Right cardiac atrium (tissue), 5 donors: Measurements from ENCODE around the gene CTBP2. TPM values are rescaled to one million over a fixed set of nuclear protein-coding genes. Genes with fewer than 3 reads are reported as not detected.

Source experiments
- ATAC-seq, 2 donors: fragments of 200-7000 bp; cut with Tn5 transposase; one replicate each; pipeline versions ENCODE4 v1.8.0 to v1.9.1; 2020; ENCODE audit warnings: moderate library complexity in 2 of 2, mild to moderate bottlenecking in 1 of 2
- DNase-seq, 3 donors: peaks; one replicate each; pipeline ENCODE4 v3.0.0-alpha.2; 2020
- H3K27ac ChIP-seq: one replicate; pipeline ENCODE4 v1.5.1; 2013; ENCODE audit warnings: mild to moderate bottlenecking, low read length, control low read depth, moderate library complexity
- H3K27me3 ChIP-seq: one replicate; pipeline ENCODE4 v1.6.1; 2013; ENCODE audit not compliant: control insufficient read depth, insufficient read depth
- H3K4me1 ChIP-seq: one replicate; pipeline ENCODE4 v1.6.1; 2013; ENCODE audit warnings: low read length; ENCODE audit not compliant: control insufficient read depth, insufficient read depth
- H3K4me3 ChIP-seq: one replicate; pipeline ENCODE4 v1.5.1; 2013; ENCODE audit warnings: low read length, control low read depth
- H3K9me3 ChIP-seq: one replicate; pipeline ENCODE4 v1.6.1; 2013; ENCODE audit warnings: low read length; ENCODE audit not compliant: control insufficient read depth
- WGBS: extraction: QIAGEN DNeasy Blood & Tissue Kit; methylation state at CpG from one replicate; pipeline ENCODE4 v1.1.7; 2013; 5-methylcytosine and 5-hydroxymethylcytosine counted together
- intact Hi-C, 4 donors: fragments of 100-400 bp; cut with DNase I; formaldehyde crosslinking; loops; one replicate each; pipeline versions ENCODE4 v1.11.0 to v1.14.0; 2022 to 2023
- polyA plus RNA-seq: library from polyadenylated mRNA; stranded (reverse); fragments of 200-250 nt; gene quantifications from one replicate; pipeline ENCODE4 v1.2.3, GENCODE V29; 2013
- total RNA-seq, 4 donors: library from RNA; stranded (reverse); fragmentation: NEBNext Ultra II Directional; extraction: Animal tissue kit (Norgen Biotek cat#: 25700); gene quantifications; one replicate each; pipeline ENCODE4 v1.2.1, GENCODE V29; 2021
- donor health status: healthy with polysubstance abuse.
- donor health status: DM: no; HTN: yes; CAD: no.
- donor health status: DM: no; HTN: no; CAD: no.
- donor health status: DM: no; HTN: yes; CAD: no; lungs with severe emphysema.
- donor health status: DM: yes; HTN: yes; CAD: no.

Gene CTBP2
- total and polyA plus RNA-seq, 5 donors, result 16.6 to 38.7 (median 37.6) TPM

DNA sequence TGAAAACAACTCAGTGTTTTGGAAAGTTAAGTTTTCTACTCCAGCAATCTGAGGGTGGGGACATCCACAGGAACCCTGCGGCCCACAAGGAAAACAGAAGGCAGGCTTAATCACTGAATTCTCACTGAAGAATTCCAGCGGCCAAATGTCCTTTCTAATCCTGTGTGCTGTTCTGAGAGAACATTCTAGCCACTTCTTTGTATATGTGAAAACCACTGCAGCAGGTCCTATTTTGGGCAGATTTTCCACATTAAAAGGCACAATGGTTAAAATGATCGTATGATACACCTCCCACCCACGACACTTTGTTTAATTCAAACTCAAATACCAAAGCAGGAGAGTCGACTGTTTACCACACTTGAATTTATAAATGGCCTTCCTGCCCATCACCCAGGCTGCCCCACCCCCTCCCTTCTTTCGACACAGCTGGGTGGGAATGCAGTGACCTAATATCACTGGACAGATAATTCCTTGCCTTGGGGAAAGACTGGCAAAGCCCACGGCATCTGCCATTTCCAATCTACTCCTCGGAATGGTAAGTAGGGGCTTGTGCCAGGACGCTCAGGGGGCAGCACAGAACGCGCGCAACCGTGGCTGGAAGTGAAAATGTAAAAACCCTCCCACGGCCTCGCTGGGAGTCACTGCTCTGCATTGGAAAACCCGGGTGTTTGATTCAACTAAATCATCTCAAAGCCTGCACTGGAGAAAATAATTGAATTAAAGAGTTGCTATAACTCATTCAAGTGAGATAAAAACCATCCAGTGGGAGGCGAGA lies 67.0 kb downstream of the CTBP2 start:
- H3K4me3 ChIP-seq, result no peak overlapping the region
- peaks cover 38% of the 10 kb centered on the region for H3K4me1 ChIP-seq
- H3K9me3 ChIP-seq, result no peaks in the 10 kb centered on the region
- no peaks in the 10 kb centered on the region for H3K27me3 ChIP-seq
- DNase-seq (peak; percentile 73 to 86 (median 82)), ATAC-seq (peak; percentile 71 to 82)
- 24% methylated on average over 17 of the region's 17 CpGs for WGBS
- peak overlapping the region; percentile 24 for H3K27ac ChIP-seq
- intact Hi-C loops, result no loop called here

DNA sequence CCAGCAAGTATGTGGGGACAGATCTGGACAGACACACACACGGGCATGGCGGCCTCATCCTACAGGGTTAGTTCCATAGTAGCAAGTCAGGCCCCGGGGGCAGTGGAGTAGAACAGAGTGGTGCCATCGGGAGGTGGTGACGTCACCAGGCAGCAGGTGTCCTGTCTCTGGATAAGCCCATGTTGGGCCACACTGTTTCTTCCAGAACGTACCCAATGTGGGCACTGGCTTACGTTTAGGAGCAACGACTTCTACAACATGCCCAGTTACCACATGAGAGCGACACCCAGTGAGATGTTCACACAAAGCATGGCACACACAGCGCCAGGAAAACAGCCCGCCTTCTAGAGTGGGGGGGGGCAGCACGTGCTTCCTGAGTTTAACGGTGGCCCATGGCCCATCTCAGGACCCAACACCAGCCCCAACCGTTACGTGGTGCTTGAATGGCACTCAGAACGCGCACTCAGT lies 67.8 kb downstream of the CTBP2 start:
- Histone ChIP-seq H3K4me3 (no peak overlapping the region), H3K4me1 (peaks cover 41% of the 10 kb centered on the region), H3K27ac (peak overlapping the region; percentile 1), H3K9me3 (no peaks in the 10 kb centered on the region), H3K27me3 (no peaks in the 10 kb centered on the region)
- ATAC-seq, result peak in 1 of 2 donors; percentile 3
- intact Hi-C loops, result no loop called here
- DNase-seq, result peak in 1 of 3 donors; percentile 39
- 91% methylated on average over 17 of the region's 17 CpGs for WGBS

DNA sequence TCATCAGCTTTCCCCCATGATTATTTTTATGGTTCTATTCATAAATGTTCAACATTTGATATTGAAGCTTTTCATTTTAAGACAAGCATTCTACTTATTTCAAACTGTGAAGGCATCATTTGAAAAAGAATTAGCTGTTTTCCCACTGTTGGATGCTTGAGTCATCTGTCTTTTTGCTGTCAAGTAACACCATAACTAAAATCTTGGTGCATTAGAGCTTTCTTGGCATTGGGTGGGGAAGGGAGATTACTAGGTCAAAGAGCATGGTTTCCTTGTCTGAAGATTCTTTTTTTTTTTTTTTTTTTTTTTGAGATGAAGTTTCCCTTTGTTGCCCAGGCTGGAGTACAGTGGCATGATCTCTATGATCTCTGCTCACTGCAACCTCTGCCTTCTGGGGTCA lies 68.5 kb downstream of the CTBP2 start:
- intact Hi-C loops, result no loop called here
- Histone ChIP-seq H3K9me3 (no peaks in the 10 kb centered on the region), H3K4me3 (no peak overlapping the region), H3K27me3 (no peaks in the 10 kb centered on the region), H3K27ac (no peak overlapping the region), H3K4me1 (peaks cover 42% of the 10 kb centered on the region)
- DNase-seq, result no peak
- no peak for ATAC-seq

DNA sequence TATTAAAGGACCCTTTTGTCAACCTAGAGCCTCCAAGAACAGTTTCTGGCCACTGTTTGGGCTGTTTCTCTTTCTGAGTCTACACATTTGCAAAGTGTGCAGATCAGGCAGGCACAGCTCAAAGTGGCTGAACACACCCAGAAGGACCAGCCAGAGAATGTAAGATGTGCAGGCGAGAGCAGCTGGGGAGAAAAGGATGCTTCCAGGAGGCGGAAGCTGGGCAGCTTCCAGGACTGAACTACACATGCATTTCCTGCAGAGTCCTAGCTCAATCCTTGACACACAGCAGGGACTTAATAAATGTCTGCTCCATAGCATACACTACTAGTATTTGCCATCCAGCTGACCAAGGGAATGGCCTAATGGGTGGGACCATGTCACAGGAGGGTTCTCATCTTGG lies 70.9 kb downstream of the CTBP2 start:
- no peaks in the 10 kb centered on the region for H3K9me3 ChIP-seq
- intact Hi-C loops, result loop anchor here in 2 of 4 donors (10.0 kb wide), 2 partner anchors 55 to 65 kb away; no protein-coding TSS in a partner anchor
- no peaks in the 10 kb centered on the region for H3K27me3 ChIP-seq
- ATAC-seq, result no peak
- no peak overlapping the region for H3K4me3 ChIP-seq
- 56% methylated on average over 2 of the region's 2 CpGs for WGBS
- H3K27ac ChIP-seq, result no peak overlapping the region
- peaks cover 46% of the 10 kb centered on the region for H3K4me1 ChIP-seq
- peak in 1 of 3 donors; percentile 15 for DNase-seq

DNA sequence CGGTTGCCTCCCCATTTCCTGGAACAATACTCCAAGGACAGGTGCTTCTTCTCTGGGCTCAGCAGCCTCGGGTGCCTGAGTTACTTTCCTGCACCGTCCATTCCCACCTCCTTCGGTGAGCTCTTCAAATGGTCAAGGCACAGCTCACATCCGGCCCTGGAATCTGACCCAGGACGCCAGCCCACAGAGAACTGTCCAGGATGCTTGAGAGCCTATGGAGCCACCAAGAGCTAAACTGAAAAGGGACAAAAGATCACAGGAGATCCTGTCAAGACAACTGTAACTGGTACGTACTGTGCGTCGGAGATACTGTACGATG lies 72.5 kb downstream of the CTBP2 start:
- ATAC-seq (no peak), DNase-seq (peak in 1 of 3 donors; percentile 9)
- WGBS, result 82% methylated on average over 10 of the region's 10 CpGs
- intact Hi-C loops, result loop anchor here in 2 of 4 donors (10.0 kb wide), 2 partner anchors 57 to 67 kb away; no protein-coding TSS in a partner anchor
- Histone ChIP-seq H3K4me1 (peaks cover 37% of the 10 kb centered on the region), H3K27me3 (no peaks in the 10 kb centered on the region), H3K4me3 (no peak overlapping the region), H3K9me3 (no peaks in the 10 kb centered on the region), H3K27ac (no peak overlapping the region)

DNA sequence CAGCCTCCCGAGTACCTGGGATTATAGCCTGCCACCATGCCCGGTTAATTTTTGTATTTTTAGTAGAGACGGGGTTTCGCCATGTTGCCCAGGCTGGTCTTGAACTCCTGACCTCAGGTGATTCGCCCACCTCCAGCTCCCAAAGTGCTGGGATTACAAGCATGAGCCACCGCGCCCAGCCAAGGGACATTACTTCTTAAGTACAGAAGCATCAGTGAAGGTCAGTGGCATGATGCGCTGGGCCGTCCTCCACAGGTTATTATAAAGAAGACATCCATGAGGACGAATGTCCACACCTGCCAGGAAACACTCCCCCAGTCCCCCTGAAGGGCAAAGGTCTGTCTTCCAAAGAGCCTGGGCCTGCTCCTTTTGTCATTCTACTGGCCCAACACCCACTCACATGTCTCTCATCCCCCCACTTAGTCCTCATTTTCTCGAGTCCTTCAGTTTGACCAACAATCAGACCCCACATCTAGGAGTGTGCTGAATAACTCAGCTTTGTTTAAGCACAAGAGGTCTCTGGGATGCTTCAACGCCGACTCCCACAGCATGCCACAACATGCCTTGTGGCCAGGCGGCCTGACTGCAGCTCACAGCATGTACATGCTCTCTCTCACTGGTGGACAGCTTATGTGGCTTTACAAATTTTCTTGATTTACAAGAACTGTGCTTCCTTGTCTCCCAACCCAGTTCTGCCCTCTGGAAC lies 73.0 kb downstream of the CTBP2 start:
- ATAC-seq, result no peak
- Histone ChIP-seq H3K27ac (no peak overlapping the region), H3K4me1 (peaks cover 32% of the 10 kb centered on the region), H3K9me3 (no peaks in the 10 kb centered on the region), H3K4me3 (no peak overlapping the region), H3K27me3 (no peaks in the 10 kb centered on the region)
- intact Hi-C loops, result loop anchor here in 2 of 4 donors (10.0 kb wide), 2 partner anchors 57 to 67 kb away; no protein-coding TSS in a partner anchor
- WGBS, result 94% methylated on average over 14 of the region's 14 CpGs
- peak in 1 of 3 donors; percentile 16 for DNase-seq

DNA sequence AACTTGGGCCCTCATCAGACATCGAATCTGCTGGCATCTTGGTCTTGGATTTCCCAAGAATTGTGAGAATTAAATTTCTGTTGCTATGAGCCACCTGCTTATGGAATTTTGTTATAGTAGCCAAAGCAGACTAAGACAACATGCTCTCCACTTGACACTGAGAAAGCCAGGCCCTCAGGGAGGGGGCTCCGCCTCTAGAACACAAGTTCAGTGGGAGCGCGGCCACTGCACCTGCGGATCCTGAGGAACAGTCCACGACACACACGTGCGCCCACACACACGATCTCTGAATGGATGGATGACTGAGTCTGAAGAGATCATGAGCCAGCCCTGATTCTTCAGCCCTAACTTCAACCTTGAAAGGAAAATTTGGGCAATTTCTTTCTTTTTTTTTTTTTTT lies 73.7 kb downstream of the CTBP2 start:
- intact Hi-C loops, result loop anchor here in 2 of 4 donors (10.0 kb wide), 2 partner anchors 58 to 68 kb away; no protein-coding TSS in a partner anchor
- Histone ChIP-seq H3K4me1 (peaks cover 31% of the 10 kb centered on the region), H3K27me3 (no peaks in the 10 kb centered on the region), H3K9me3 (no peaks in the 10 kb centered on the region), H3K27ac (no peak overlapping the region), H3K4me3 (no peak overlapping the region)
- 87% methylated on average over 9 of the region's 9 CpGs for WGBS
- peak in 1 of 3 donors; percentile 32 for DNase-seq
- ATAC-seq, result no peak

DNA sequence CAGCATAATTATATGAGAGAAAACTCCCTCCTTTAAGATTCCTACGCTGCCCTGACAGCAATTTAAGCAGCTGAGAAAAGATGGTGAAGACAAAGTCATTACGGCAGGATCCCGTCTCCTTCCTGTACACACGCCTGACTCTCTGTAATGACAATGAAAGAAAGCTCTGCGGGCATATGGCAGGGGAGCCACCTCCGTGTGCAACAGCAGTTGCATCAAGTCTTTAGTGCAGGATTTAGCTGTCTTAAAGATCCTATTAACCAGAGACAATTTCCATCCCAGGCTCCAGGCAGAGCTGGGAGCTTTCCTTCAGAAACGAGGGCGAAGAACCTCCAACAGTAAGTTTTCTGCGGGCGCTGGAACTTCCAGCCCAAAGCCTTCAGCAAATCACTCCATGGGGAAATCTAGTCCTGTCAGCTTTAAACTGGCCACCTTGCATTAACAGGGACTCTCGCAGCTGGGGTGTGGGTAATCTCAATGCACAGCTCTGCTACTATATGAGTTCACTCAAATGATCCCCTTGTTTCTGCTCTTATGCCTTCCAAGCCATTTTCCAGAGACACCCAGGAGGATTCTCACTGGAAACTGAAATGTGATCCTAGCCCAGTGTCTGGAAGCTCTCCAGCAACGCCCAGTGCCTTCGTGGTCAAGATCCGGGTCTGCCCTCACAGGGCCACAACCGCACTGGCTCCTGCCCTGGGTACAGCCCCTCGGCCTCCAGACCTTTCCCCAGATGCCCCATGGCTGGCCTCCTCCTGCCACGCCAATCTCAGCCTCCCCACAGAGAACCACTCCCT lies 74.9 kb downstream of the CTBP2 start:
- H3K27ac ChIP-seq, result peak overlapping the region; percentile 92
- WGBS, result 45% methylated on average over 17 of the region's 17 CpGs
- no peaks in the 10 kb centered on the region for H3K27me3 ChIP-seq
- H3K4me1 ChIP-seq, result peaks cover 26% of the 10 kb centered on the region
- no peaks in the 10 kb centered on the region for H3K9me3 ChIP-seq
- intact Hi-C loops, result loop anchor here in 2 of 4 donors (10.0 kb wide), 2 partner anchors 59 to 69 kb away; no protein-coding TSS in a partner anchor
- peak; percentile 10 to 15 for ATAC-seq
- DNase-seq, result peak; percentile 60 to 79 (median 72)
- H3K4me3 ChIP-seq, result no peak overlapping the region

DNA sequence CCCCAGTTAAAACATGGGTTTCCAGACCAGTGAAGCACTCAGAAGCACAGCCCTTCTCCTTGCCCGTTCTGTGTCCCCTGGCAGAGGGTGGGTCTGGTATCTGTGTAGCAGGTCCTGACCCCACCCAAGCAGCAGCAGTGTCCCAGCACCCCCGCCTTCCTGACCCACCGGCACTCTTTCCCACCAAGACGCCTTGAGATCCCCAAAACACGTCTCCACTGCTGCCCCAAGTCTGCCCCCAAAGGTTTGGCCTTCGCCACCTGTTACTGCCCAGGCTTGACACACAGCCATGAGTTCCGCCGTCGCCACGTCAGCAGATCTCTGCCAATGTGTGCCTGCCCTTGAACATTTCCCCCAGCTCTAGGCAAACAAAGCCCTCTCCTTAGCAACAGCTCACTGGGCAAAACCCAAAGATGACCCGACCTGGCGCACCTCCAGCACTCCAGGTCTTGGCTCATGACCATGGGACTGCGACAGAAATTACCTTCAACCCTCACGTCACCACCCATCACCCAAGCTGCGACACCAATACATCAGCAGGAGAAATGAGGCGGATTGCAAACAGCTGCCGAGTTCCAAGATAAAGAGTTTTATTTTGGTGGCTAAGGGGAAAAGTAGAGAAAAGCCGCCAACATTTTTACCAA lies 75.6 kb downstream of the CTBP2 start:
- peak; percentile 76 to 92 (median 90) for DNase-seq
- Histone ChIP-seq H3K9me3 (no peaks in the 10 kb centered on the region), H3K4me1 (peaks cover 26% of the 10 kb centered on the region), H3K4me3 (no peak overlapping the region), H3K27ac (peak overlapping the region; percentile 95), H3K27me3 (no peaks in the 10 kb centered on the region)
- ATAC-seq, result peak; percentile 83 to 88
- intact Hi-C loops, result loop anchor here in 2 of 4 donors (10.0 kb wide), 2 partner anchors 60 to 70 kb away; no protein-coding TSS in a partner anchor
- WGBS, result 36% methylated on average over 18 of the region's 18 CpGs

DNA sequence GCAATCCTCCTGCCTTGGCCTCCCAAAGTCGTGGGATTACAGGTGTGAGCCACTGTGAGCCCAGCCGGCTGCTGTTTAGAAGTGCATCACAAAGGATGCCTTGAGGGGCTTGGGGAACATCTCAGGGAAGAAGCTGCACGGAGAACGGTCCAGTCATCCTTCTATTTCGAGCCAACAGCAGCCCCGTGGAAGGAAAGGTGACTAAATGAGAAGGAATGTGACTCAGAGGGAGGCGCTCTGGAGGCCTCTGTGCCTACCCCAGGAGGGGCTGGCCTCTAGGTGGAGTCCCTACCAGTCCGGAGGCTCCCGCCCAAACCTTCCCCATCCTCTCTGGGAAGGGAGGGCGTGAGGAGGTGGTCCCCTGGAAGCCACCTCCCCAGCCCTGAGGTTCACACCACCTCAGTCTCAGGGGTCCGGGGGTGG lies 76.2 kb downstream of the CTBP2 start:
- Histone ChIP-seq H3K4me1 (peaks cover 22% of the 10 kb centered on the region), H3K4me3 (no peak overlapping the region), H3K27ac (peak overlapping the region; percentile 95), H3K27me3 (no peaks in the 10 kb centered on the region), H3K9me3 (no peaks in the 10 kb centered on the region)
- ATAC-seq (peak; percentile 52 to 86), DNase-seq (peak in 2 of 3 donors; percentile 67 to 72)
- intact Hi-C loops, result loop anchor here in 2 of 4 donors (10.0 kb wide), 2 partner anchors 61 to 71 kb away; no protein-coding TSS in a partner anchor
- 60% methylated on average over 11 of the region's 11 CpGs for WGBS
